Measurements from ENCODE around the gene HAUS8.

DNA sequence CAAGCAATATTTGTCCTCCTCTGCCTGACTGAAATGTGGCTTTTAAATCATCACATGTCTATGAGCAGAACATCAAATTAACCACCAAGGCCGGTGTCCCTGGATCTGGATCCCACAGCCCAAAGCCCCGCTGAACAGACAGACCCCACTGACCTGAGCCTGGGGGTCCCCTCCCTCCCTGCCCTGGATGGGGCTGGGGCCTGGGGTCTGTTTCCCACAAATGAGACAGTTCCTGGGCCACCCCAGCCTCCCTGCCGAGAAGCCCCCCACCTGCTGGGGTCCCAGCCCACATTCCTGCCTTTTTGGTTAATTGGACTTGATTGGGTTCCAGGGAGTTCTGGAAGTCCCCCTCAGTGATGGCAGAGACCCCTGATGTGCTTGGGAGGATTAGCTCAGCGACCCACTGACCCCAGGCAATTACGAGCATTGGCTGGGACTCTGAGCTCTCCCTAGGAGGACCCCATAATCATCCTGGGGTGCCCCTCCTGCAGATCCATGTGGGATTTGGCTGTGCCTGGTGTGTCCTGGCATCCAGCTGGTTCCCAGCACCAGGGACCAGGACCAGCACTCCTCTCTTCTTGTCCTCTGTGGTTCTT, 29.2 kb downstream of the HAUS8 start:
- TF ChIP-seq CTCF (conservative IDR thresholded peaks at IDR 0.05) (no peak), EZH2 (IDR thresholded peaks at IDR 0.05; ENCODE audit: low read depth) (no peak)
